Choroid plexus epithelial cell (primary cell): ENCODE data around the gene RGS6.
"Not testable (repeated sequence)": the region's sequence is repeated elsewhere in the genome, so short reads cannot be mapped to it uniquely, and the experiment has no call there.

Source experiments
- DNase-seq: peaks from one replicate; pipeline ENCODE4 v3.0.0-alpha.2; 2010; ENCODE audit warnings: low read depth
- H3K4me3 ChIP-seq: 2 replicates; pipeline ENCODE4 v1.5.1; 2011; ENCODE audit warnings: low read depth, mild to moderate bottlenecking, control low read depth, low read length, moderate library complexity
- TF ChIP-seq, protein P1 (sequence below): conservative IDR thresholded peaks from 2 replicates; pipeline ENCODE4 v1.5.1; 2011; ENCODE audit warnings: low read depth, mild to moderate bottlenecking, control low read depth, inconsistent platforms, low read length, moderate library complexity

RGS6 gene

DNA sequence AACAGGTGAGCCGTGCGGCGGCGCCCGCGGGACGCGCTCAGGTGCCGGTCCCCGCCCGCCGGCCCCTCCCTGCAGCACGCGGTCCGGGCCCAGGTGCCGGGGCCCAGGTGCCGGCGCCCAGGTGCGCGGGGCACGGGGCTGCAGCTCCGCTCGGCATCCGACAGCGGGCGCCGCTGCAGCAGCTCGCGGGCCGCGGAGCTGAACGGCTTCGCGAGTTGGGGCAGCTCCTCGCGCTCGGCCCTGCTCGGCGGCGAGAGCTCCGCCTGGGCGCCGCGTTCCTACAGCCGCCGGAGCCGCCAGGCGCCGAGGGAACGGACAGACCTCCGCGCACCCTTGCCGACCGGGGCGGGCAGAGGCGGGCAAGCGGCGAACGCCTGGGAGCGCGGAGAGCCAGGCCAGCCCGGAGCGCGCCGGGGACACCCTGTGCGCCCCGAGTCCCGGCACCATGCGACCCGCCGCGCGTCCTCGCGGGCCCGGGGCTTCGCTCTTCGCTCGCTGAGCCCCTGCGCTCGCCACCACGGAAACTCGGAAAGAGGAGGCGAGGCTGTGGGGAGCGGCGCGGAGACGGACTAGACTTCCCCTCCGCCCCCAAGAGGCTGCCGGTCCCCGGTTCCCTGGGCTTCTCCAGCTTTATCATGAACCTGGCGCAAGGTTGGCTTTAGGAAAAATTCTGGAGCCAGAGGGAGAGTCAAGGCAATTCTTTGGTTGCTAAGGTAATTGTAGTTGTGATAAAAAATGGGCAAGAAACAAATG, at the start of gene RGS6:
Gene RGS6, plus strand, starts transcription at position 201 of the 753 bp plus-strand sequence.
- H3K4me3 ChIP-seq, result no peak within 1 kb of the TSS
- DNase-seq, result peak; percentile 29
- TF ChIP-seq, protein P1, sequence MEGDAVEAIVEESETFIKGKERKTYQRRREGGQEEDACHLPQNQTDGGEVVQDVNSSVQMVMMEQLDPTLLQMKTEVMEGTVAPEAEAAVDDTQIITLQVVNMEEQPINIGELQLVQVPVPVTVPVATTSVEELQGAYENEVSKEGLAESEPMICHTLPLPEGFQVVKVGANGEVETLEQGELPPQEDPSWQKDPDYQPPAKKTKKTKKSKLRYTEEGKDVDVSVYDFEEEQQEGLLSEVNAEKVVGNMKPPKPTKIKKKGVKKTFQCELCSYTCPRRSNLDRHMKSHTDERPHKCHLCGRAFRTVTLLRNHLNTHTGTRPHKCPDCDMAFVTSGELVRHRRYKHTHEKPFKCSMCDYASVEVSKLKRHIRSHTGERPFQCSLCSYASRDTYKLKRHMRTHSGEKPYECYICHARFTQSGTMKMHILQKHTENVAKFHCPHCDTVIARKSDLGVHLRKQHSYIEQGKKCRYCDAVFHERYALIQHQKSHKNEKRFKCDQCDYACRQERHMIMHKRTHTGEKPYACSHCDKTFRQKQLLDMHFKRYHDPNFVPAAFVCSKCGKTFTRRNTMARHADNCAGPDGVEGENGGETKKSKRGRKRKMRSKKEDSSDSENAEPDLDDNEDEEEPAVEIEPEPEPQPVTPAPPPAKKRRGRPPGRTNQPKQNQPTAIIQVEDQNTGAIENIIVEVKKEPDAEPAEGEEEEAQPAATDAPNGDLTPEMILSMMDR, result no peak

DNA sequence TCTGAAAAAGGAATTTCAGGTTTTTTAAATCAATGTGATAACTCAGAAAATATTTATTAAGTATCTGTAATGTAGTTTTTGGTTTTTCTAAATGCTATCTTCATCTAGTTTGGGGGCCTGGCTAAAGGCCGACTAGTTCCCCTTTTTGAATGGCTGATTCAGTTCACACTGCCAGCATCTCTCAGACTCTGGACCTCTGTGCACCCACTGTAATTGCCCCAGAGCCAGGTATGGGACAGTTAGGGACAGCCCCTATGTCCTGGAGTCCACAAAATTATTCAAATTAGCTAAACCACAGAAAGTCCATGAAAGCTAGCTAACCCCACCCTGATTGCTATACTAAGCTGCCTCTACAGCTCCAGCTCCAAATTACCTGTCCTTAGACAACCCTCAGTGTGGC, 49.1 kb upstream of the RGS6 start:
- TF ChIP-seq, protein P1, result no peak
- H3K4me3 ChIP-seq, result no peak overlapping the region
- DNase-seq, result no peak

DNA sequence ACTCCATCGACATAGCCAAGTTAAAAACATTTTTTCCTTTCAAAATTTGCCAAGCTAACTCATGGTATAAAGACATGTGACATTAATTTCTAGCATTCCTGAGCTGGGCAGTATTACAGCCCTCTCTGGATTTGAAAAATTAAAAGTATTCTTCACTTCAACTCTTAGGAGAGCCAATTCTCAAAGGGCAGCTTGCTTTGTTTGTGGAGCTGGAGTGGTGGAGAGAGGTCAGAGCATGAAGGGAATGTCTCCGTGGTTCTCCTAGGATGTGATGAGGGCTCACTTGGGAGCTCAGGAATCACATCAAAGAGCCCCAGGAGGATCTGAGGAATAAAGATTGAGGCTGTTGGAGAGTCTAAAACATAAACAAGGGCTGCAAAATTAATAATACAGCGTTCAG, 46.9 kb upstream of the RGS6 start:
- TF ChIP-seq, protein P1, result no peak
- H3K4me3 ChIP-seq, result no peak overlapping the region
- DNase-seq, result no peak

DNA sequence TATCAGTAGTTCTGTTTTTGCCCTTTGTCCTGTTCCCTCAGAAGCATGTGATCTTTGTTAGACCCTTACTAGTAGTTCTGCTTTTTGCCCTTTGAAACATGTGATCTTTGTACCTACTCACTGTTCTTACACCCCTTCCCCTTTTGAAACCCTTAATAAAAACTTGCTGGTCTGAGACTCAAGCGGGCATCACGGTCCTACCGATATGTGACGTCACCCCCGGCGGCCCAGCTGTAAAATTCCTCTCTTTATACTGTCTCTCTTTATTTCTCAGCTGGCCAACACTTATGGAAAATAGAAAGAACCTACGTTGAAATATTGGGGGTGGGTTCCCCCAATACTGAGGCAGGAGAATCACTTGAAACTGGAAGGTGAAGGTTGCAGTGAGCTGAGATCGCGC, 44.4 kb upstream of the RGS6 start:
- H3K4me3 ChIP-seq, DNase-seq: not testable (repeated sequence)

DNA sequence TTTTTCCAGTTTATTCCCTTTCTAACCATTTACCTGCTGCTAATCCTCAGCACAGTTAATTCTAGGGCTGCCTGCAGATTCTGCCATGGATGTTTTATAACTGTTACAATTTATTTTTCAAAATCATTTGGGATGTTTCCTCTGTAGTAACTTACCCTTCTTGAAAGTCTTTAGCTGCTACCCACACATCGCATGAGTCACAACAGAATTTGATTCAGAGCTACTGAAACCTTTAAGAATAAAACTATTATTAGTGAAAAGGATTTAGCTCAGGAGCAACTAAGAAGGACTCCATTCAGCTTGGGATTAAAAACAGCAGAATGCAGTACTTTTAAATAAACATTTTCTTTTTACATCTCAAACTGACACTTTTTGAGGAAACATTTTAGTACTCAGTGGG, 41.7 kb upstream of the RGS6 start:
- no peak overlapping the region for H3K4me3 ChIP-seq
- TF ChIP-seq, protein P1, result no peak
- no peak for DNase-seq

DNA sequence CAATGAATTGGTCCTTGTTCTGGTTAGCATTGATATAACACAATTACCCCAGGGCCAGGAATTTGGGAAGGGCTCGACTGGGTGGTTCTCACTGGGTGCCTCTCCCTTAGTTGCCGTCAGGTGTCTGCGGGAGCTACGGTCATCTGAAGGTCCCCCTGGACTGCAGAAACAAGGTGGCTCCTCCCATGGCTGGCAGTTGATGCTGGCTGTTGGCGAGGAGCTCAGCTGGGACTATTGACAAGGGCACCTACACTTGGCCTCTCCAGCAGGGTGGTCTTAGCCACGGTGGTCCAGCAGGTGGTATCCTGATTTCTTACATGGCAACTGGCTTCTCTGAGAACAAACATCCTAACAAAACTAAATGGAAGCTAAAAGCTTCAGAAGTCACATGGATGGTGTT, 41.0 kb upstream of the RGS6 start:
- H3K4me3 ChIP-seq, result no peak overlapping the region
- TF ChIP-seq, protein P1, result no peak
- DNase-seq, result no peak

DNA sequence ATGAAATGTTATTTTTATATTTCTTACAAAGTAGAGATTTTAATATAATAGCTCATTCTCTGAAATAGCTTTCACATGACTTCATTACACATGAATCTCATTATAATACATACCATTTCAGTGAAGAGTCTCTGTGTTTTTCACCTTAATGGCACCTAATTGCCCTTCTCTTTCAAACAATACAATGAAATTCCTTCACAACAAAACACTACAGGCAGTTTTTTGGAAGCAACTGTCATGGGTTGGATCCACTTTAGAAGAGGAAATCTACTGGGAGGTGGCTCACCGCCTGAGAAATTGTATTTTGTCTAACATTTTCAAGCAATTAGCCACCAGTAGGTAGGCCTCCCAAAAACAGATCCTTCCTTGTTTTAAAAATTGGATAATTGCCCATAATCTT, 40.3 kb upstream of the RGS6 start:
- TF ChIP-seq, protein P1, result no peak
- DNase-seq, result no peak
- no peak overlapping the region for H3K4me3 ChIP-seq
